NOMO-1 treated with dmso at 0.1 percent for 144 hours (cell line): ENCODE data around the gene ERCC1.

Experiments used
- DNase-seq: peaks from one replicate; lab custom pipeline; 2025; ENCODE audit not compliant: unreplicated experiment; lab: John Stamatoyannopoulos, UW

ERCC1 gene

GRCh38 chr19:45406226-45407090 is 17.3 kb downstream of the ERCC1 start, which contains the start of gene POLR1G:
POLR1G (plus strand) TSS chr19:45406644; CDS start chr19:45406697, 53 bp downstream.
- DNase-seq, result peak; percentile 78

DNA sequence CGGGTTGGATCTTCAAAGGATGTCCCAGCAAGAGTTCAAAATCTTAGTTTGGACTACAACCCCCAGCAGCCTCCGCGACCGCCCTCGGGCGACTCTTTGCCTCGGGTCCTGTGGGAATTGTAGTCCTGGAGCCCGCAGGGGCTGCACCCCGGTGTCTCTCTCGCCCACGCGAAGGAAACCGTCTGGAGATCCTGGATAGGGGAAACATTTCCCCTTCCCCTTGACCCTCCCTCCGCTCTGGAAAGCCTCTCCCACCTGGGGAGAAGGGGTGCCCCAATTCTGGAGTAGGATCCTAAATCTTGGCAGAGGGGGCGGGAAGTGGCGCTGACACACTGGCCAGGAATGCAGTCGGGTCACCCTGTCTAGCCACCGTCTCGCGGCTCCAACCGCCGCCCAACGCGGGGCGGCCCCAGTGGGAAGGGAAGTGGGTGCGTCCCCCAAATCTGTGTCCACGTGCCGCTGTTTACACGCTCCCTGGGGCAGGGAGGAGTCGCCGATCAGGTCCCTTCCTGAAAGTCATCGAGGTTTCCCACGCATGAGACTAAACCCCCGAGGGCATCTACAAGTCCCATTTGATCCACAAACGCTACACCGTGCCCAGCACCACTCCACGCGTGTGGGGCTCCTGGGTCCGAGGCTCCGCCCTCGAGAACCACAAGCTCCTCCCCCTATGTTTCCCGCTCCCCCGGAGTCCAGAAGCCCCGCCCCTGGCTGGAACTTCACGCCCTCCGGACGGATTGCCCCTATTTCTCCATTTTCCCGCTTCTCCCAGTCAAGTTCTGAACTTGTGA is 18.1 kb downstream of the ERCC1 start:
- peak; percentile 77 for DNase-seq

DNA sequence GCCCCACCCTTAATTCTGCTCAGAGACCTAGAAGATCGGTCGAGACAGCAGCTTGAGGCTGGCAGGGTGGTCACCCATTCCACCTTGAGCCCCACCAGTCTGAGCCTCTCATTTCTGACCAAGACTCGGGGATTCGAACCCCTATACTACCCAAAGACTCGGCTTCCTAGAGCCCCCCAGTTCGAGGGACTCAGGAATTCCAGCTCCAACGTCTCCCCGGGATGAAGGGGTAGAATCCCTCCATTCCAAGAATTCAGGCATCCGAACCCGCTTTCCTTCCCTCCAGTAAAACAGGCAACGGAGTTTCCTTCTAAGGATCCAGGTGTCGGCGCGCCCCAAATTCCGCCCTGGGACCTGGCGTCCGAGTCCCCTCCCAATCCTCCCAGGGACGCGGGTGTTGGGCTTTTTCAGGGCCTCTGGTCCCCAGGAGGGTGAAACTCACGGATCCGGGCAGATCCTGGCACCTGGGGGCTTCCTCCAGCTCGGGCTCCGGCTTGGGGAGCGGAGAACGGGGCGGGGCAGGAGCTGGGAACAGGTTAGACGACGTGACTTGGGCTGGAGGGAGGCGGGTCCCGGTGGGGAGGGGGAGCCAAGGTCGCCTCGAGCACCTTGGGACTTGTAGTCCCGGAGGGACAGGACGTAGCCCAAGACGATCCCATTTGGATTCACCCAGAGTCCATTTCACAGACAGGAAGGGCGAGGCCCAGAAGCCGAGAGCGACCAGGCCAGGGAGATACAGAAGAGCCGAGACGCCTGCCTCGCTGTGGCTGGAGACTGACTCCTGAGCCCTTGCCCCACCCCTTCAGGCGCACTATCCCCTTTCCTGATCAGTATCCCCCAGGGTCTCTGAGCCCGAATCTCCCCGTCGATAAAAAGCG is 18.9 kb downstream of the ERCC1 start, which contains the start of gene PPP1R13L:
Gene PPP1R13L (minus strand): TSS at position 513 of the 878 bp plus-strand sequence. CDS start 6,751 bp downstream, outside the sequence.
- peak; percentile 16 for DNase-seq

- DNase-seq, result peak; percentile 52
Measured at GRCh38 chr19:45403781-45404556, 19.7 kb downstream of the ERCC1 start.

GRCh38 chr19:45403272-45403671 is 20.4 kb downstream of the ERCC1 start:
- DNase-seq, result no peak

DNA sequence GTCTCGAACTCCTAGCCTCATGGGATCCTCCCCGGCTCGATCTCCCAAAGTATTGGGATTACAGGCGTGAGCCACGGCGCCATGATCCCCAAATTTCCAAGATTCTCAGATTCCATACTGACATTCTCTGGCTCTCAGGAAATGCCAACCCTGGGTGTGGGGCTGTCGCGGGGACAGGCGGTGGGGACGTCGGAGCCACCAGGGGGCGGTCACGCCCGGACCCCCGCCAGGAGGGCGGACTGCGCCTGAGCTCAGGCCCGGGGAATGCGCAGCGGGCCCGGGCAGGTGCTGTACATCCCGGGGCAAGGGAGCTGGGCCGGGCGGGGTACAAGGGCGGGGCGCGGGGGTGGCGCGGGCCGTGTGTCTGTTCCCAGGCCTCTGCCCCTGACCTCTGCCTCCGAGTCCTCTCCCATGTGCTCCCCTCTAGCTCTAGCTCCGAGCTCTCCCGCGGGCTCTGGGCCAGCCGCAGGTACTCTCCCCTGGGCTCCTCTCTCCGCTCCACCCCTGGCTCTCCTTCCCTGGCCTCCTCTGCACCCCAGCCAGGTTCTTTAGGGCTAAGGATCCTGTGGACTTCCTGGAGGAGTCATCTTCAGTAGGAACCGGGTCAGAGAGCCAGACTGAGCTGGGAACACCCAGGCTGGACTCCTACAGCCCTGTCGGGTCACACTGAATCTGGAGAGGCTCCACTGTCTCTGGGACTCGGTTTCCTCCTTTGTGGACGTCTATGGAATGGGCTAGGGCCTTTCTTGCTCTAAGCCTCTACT is 21.2 kb downstream of the ERCC1 start:
- DNase-seq, result no peak

DNA sequence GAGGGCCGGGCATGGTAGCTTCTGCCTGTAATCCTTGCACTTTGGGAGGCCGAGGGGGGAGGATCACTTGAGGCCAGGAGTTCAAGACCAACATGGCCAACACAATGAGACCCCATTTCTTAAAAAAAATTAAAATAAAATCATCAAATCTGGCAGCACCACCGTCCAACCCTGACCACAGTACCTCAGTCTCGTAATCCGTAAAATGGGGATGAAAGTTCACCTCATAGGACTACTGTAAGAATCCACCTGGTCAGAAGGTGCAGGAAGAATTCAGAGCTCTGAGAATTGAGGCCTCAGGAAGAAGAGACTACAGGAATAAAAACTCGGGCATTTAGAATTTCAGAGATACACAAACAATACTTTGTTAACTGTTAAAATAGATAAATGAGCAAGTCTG is 21.9 kb downstream of the ERCC1 start:
- no peak for DNase-seq

DNA sequence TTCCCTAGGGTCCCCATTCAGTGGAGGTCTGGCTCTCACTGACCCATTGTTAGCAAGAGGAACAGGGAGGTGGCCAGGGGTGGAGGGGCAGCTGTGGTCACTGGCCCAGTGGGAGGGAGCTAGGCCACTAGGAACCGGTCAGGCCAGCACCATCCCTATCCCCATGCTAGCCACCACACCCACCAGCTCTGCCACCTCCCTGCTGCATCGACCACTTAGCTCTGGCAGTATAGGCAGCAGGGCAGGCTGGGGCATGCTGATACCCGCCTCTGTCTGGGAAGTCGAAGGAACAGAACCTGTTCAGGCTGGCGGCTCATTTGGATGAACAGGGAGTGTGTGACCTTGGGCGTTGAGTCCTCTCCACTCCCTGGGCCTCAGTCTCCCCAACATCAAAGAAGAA is 23.5 kb downstream of the ERCC1 start:
- DNase-seq, result no peak

DNA sequence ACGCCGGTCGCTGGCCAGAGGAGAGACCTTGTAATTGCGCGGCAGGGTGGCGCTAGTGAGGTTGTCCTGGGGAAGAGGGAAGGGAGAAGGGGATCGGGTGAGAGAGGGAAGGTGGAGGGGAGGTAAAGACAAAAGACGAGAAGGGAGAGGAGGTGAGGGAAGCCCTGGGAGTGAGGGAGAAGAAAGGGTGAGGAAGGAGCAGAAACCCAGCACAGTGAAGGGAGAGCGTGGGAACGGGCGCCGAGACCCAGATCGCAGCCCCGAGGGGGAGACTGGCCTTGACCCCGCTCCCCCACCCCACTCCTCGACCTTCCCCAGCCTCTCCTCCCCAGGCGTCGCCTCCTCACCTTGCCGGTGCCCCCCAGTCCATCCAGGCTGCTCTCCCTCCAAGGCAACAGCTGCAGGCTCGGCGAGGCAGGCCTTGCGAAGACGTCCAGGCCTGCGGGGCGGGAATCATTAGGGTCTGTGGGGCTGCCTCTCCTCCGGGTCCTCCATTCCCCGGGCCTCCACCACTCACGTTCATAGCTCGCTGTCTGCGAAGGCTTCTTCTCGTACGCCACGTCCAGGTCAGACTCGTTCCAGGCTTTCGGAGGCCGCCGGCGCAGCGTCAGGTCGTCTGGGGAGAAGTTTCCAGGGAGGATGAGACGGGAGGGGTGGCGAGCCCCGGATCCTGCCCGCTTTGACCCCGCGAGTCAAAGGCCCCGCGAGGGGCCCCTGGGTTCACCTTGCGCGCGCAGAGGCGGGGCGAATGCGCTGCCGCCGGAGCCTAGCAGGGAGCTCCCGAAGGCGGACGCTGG is 27.7 kb downstream of the ERCC1 start:
- DNase-seq, result no peak

- DNase-seq, result no peak
Measured at GRCh38 chr19:45391871-45392665, 31.6 kb downstream of the ERCC1 start.

DNA sequence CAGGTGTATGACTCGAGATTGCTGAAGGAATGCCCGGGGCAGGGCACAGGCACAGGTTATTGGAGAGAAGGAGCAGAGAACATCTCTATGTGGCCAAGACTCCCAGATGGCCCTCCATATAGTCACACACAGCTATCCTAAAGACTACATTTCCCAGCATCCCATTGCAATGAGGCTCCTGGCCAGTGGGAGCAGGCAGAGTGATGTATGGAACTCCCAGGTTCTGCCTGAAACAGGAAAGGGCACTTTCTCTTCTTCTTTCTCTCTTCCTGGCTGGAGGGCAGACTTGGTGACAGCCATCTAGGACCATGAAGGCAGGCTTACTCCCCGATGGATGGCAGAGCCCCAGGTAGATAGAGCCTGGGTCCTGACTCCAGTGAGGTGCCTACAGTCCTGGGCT is 32.4 kb downstream of the ERCC1 start:
- no peak for DNase-seq

DNA sequence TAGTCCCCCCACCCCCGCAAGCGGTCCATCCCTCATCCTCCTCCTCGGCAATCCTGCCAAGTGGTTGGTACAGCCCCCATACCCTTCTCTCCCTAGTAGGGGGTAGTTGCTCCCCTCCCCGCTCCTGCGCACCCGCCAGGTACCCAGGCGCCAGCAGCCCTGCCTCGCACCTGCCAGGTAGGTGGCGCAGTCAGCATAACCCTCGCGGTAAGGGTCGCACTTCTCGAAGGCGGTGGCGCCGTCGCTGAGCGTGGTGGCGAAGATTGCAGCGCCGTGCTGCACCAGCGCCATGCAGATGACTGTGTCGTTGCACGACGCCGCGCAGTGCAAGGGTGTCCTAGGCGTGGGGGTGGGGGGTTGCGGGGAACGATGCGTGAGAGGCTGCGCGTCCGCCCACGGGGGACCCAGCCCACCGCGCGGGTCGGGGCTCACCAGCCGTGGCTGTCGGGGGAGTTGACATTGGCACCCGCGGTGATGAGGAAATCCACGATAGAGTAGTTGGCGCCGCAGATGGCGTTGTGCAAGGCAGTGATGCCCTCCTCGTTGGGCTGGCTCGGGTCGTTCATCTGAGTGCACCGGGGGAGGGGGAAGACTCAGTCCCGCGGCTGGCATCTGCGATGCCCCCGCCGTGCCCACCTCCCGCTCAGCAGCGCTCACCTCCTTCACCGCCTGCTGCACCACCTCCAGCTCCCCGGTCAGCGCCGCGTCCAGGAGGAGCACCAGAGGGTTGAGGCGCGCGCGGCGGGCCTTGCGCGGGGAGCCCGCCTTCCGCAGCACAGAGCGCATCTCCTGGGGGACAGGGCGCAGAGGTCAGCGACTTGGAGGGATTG is 38.1 kb downstream of the ERCC1 start:
- no peak for DNase-seq

DNA sequence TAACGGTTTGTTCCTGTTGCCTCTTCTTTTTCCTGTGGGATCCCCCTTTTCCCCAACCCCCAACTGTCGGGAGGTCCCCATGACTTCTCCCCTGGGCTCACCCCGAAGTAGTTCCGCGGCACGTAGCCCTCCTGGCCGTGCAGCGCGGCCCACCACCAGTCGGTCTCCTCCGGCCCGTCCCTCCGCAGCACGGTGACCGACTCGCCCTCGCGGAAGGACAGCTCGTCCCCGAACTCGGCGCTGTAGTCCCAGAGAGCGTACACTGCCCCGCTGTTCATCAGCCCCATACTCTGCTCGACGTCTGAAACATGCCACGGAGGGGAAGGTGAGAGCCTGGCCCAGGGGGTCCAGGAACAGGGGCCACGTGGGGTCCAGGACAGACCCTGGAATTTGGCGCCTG is 41.3 kb downstream of the ERCC1 start:
- DNase-seq, result no peak

- no peak for DNase-seq
Measured at GRCh38 chr19:45380107-45380506, 43.6 kb downstream of the ERCC1 start.

GRCh38 chr19:45376045-45376724 is 47.5 kb downstream of the ERCC1 start:
- DNase-seq, result no peak

DNA sequence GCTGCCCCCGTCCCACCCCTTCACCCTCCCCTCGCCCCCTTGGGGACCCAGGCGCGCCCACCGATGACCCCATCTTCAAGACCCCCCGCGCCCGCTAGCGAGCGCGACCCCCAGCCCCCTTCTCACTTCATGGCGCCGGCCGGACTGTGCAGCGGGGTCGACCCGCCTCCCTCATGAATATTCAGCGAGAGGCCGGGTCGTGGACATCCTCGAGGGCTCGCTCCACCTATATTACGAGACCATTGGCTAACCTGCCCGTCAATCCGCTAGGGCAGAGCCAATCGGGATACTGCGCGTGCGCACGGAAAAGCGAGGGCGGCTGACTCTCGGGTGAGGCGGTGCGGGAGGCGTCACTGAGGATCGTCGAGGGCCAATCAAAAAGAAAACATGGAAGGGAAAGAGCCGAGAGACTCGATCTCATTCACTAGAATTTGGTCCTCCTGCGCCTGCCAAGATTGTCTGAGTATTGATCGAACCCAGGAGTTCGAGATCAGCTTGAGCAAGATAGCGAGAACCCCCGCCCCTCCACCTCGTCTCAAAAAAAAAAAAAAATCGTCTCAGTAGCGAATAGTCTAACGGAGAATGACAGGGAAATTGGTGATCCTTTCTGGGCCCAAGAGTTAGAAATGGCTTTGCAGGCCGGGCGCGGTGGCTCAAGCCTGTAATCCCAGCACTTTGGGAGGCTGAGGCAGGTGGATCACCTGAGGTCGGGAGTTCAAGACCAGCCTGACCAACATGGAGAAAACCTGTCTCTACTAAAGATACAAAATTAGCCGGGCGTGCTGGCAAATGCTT is 53.1 kb downstream of the ERCC1 start, which contains the start of gene ERCC2:
Gene ERCC2 (minus strand): TSS at position 164 of the 795 bp plus-strand sequence. CDS start 33 bp downstream, at position 131.
- peak; percentile 91 for DNase-seq
